IMR-90 (cell line): ENCODE data around the gene ZNF322. TPM values are rescaled to one million over a fixed set of nuclear protein-coding genes. Genes with fewer than 3 reads are reported as not detected.

Source experiments
- ATAC-seq: fragments of 200-7000 bp; cut with Tn5 transposase; 2 replicates; pipeline ENCODE4 v1.9.1; 2020; ENCODE audit warnings: low read depth, mild to moderate bottlenecking, moderate library complexity
- BruUV-seq: library from RNA; stranded (reverse); fragments of 400-500 nt; replicated peaks from 2 replicates; lab custom pipeline; 2021; lab: Mats Ljungman, UMichigan
- CTCF ChIA-PET: fragments of 300-600 bp; formaldehyde crosslinking; extraction: SDS; loops from one replicate; lab custom pipeline; 2021; ENCODE audit warnings: antibody characterized with exemption; lab: Yijun Ruan, JAX
- POLR2A ChIA-PET: fragments of 300-600 bp; sonication (Branson Sonifier 250); formaldehyde crosslinking; loops from one replicate; lab custom pipeline; 2022; ENCODE audit warnings: antibody characterized with exemption; ENCODE audit not compliant: unreplicated experiment; lab: Charles Lee
- DNase-seq: peaks from one replicate; pipeline ENCODE4 v3.0.0; 2013
- H2AFZ ChIP-seq: replicated peaks from 2 replicates; pipeline ENCODE3; 2013; ENCODE audit warnings: low read length, mild to moderate bottlenecking; ENCODE audit not compliant: poor library complexity
- H2AK5ac ChIP-seq: 2 replicates; pipeline ENCODE4 v1.6.1; 2013; ENCODE audit warnings: low read depth, low read length, inconsistent platforms
- H2AK9ac ChIP-seq: replicated peaks from 2 replicates; pipeline ENCODE3; 2013; ENCODE audit warnings: mild to moderate bottlenecking, low read depth, low read length, moderate library complexity; ENCODE audit not compliant: poor library complexity
- H2BK120ac ChIP-seq: 2 replicates; pipeline ENCODE4 v1.6.1; 2013; ENCODE audit warnings: low read depth, low read length, inconsistent platforms
- H2BK15ac ChIP-seq: 3 replicates; pipeline ENCODE4 v1.6.1; 2013; ENCODE audit warnings: low read depth, low read length, inconsistent platforms
- H2BK20ac ChIP-seq: 2 replicates; pipeline ENCODE4 v1.6.1; 2013; ENCODE audit warnings: low read depth, mild to moderate bottlenecking, inconsistent platforms, low read length, moderate library complexity
- H2BK5ac ChIP-seq: 2 replicates; pipeline ENCODE4 v1.6.1; 2013; ENCODE audit warnings: mild to moderate bottlenecking, low read depth, low read length, inconsistent platforms; ENCODE audit not compliant: poor library complexity, severe bottlenecking
- H3K14ac ChIP-seq: replicated peaks from 2 replicates; pipeline ENCODE4 v1.6.1; 2013; ENCODE audit warnings: low read depth, low read length, inconsistent platforms
- H3K18ac ChIP-seq: 2 replicates; pipeline ENCODE4 v1.6.1; 2013; ENCODE audit warnings: low read depth, low read length, control low read depth
- H3K23ac ChIP-seq: 2 replicates; pipeline ENCODE4 v1.6.1; 2013; ENCODE audit warnings: low read depth, low read length, inconsistent platforms
- H3K27ac ChIP-seq: 2 replicates; pipeline ENCODE4 v1.5.1; 2013; ENCODE audit warnings: mild to moderate bottlenecking, control low read depth, low read length; ENCODE audit not compliant: insufficient read depth
- H3K27me3 ChIP-seq: 2 replicates; pipeline ENCODE4 v1.6.1; 2013; ENCODE audit warnings: low read length; ENCODE audit not compliant: control insufficient read depth, insufficient read depth
- H3K36me3 ChIP-seq: 2 replicates; pipeline ENCODE4 v1.6.1; 2013; ENCODE audit warnings: low read length, mixed read lengths; ENCODE audit not compliant: control insufficient read depth, insufficient read depth
- H3K4ac ChIP-seq: 2 replicates; pipeline ENCODE4 v1.6.1; 2013; ENCODE audit warnings: low read depth, low read length, inconsistent platforms
- H3K4me1 ChIP-seq: 2 replicates; pipeline ENCODE4 v1.6.1; 2013; ENCODE audit warnings: low read length, mixed read lengths; ENCODE audit not compliant: control insufficient read depth, insufficient read depth
- H3K4me2 ChIP-seq: 2 replicates; pipeline ENCODE4 v1.6.1; 2013; ENCODE audit warnings: low read depth, mild to moderate bottlenecking, control low read depth, low read length, moderate library complexity
- H3K4me3 ChIP-seq: 2 replicates; pipeline ENCODE4 v1.5.1; 2013; ENCODE audit warnings: low read depth, mild to moderate bottlenecking, control low read depth, low read length, moderate library complexity; ENCODE audit not compliant: insufficient read depth
- H3K56ac ChIP-seq: 2 replicates; pipeline ENCODE4 v1.6.1; 2013; ENCODE audit warnings: low read length, inconsistent platforms; ENCODE audit not compliant: insufficient read depth; ENCODE audit errors: extremely low read depth
- H3K79me1 ChIP-seq, 2 experiments: 2 replicates each; pipeline ENCODE4 v1.6.1; 2013; ENCODE audit warnings: low read length in 2 of 2, inconsistent platforms in 1 of 2, low read depth in 1 of 2
- H3K9ac ChIP-seq: 2 replicates; pipeline ENCODE4 v1.6.1; 2013; ENCODE audit warnings: low read depth, low read length, control low read depth
- H3K9me1 ChIP-seq: 2 replicates; pipeline ENCODE4 v1.6.1; 2013; ENCODE audit warnings: low read length, inconsistent platforms; ENCODE audit not compliant: insufficient read depth
- H3K9me3 ChIP-seq: 2 replicates; pipeline ENCODE4 v1.6.1; 2013; ENCODE audit warnings: low read length; ENCODE audit not compliant: control insufficient read depth, insufficient read depth
- H4K20me1 ChIP-seq: 2 replicates; pipeline ENCODE4 v1.6.1; 2013; ENCODE audit warnings: low read length, inconsistent platforms; ENCODE audit not compliant: insufficient read depth
- H4K5ac ChIP-seq: 2 replicates; pipeline ENCODE4 v1.6.1; 2013; ENCODE audit warnings: mild to moderate bottlenecking, low read depth, low read length, control low read depth
- H4K8ac ChIP-seq, 2 experiments: 2 replicates each; pipeline ENCODE4 v1.6.1; 2013; ENCODE audit warnings: low read depth in 2 of 2, low read length in 2 of 2, control low read depth in 1 of 2, inconsistent platforms in 1 of 2
- H4K91ac ChIP-seq: 2 replicates; pipeline ENCODE4 v1.6.1; 2013; ENCODE audit warnings: low read depth, low read length, inconsistent platforms; ENCODE audit not compliant: insufficient read depth
- BHLHE40 ChIP-seq: fragments of 150-350 bp; IDR thresholded peaks from 2 replicates; pipeline ENCODE4 v1.6.1; 2016; ENCODE audit warnings: mild to moderate bottlenecking, low read depth, low read length
- CEBPB ChIP-seq: IDR thresholded peaks from 2 replicates; pipeline ENCODE4 v1.6.1; 2012; ENCODE audit warnings: low read depth, low read length, improper control_type of control experiment
- CHD1 ChIP-seq: IDR thresholded peaks from 2 replicates; pipeline ENCODE4 v1.6.1; 2012; ENCODE audit warnings: low read depth, low read length, improper control_type of control experiment
- CTCF ChIP-seq: conservative IDR thresholded peaks from 2 replicates; pipeline ENCODE4 v1.5.1; 2012; ENCODE audit warnings: mild to moderate bottlenecking, low read depth, low read length, improper control_type of control experiment
- ELK1 ChIP-seq: fragments of 150-350 bp; IDR thresholded peaks from 2 replicates; pipeline ENCODE4 v1.6.1; 2016; ENCODE audit warnings: low read depth, mild to moderate bottlenecking, low read length, moderate library complexity, borderline replicate concordance
- FOS ChIP-seq: fragments of 150-350 bp; IDR thresholded peaks from 2 replicates; pipeline ENCODE4 v1.6.1; 2016; ENCODE audit warnings: low read depth, low read length
- MAFK ChIP-seq: IDR thresholded peaks from 2 replicates; pipeline ENCODE4 v1.6.1; 2012; ENCODE audit warnings: low read depth, low read length, improper control_type of control experiment
- MAZ ChIP-seq: IDR thresholded peaks from 2 replicates; pipeline ENCODE4 v1.6.1; 2012; ENCODE audit warnings: low read depth, mild to moderate bottlenecking, low read length, improper control_type of control experiment, moderate library complexity, borderline replicate concordance
- MXI1 ChIP-seq: IDR thresholded peaks from 2 replicates; pipeline ENCODE4 v1.6.1; 2012; ENCODE audit warnings: low read depth, mild to moderate bottlenecking, low read length, moderate library complexity, borderline replicate concordance
- NFE2L2 ChIP-seq: fragments of 150-350 bp; IDR thresholded peaks from 2 replicates; pipeline ENCODE4 v1.6.1; 2016; ENCODE audit warnings: low read depth, mild to moderate bottlenecking, low read length
- POLR2A ChIP-seq: IDR thresholded peaks from 2 replicates; pipeline ENCODE4 v1.6.1; 2012; ENCODE audit warnings: mild to moderate bottlenecking, low read depth, low read length
- RAD21 ChIP-seq: IDR thresholded peaks from 2 replicates; pipeline ENCODE4 v1.6.1; 2012; ENCODE audit warnings: low read length, improper control_type of control experiment
- RCOR1 ChIP-seq: IDR thresholded peaks from 2 replicates; pipeline ENCODE4 v1.6.1; 2012; ENCODE audit warnings: mild to moderate bottlenecking, low read length, improper control_type of control experiment; ENCODE audit not compliant: insufficient replicate concordance
- RFX5 ChIP-seq: IDR thresholded peaks from 2 replicates; pipeline ENCODE4 v1.8.0; 2012; ENCODE audit warnings: low read depth, mild to moderate bottlenecking, low read length, moderate library complexity
- SMC3 ChIP-seq: fragments of 150-350 bp; IDR thresholded peaks from 2 replicates; pipeline ENCODE4 v1.6.1; 2016; ENCODE audit warnings: low read depth, mild to moderate bottlenecking, antibody characterized with exemption, low read length, moderate library complexity
- WGBS, 2 experiments: methylation state at CpG; one replicate each; pipeline versions ENCODE4 v1.1.5 to v1.1.7; 2013; ENCODE audit warnings: missing lambda C conversion rate in 2 of 2; ENCODE audit not compliant: insufficient read length in 1 of 2; ENCODE audit errors: extremely low coverage in 2 of 2; 5-methylcytosine and 5-hydroxymethylcytosine counted together
- dilution Hi-C: fragments of 300-500 bp; cut with HindIII; formaldehyde crosslinking; loops from one replicate; pipeline ENCODE4 v1.14.3; 2018; ENCODE audit warnings: low sequenced_read_pairs; ENCODE audit not compliant: unreplicated experiment
- in situ Hi-C: fragments of 300-500 bp; cut with MboI; formaldehyde crosslinking; loops from 3 replicates; pipeline ENCODE4 v1.14.3; 2019; ENCODE audit warnings: low sequenced_read_pairs, inconsistent platforms, mixed read lengths
- intact Hi-C: fragments of 100-400 bp; cut with micrococcal nuclease; formaldehyde crosslinking; loops from 2 replicates; pipeline ENCODE4 v1.10.0; 2022
- polyA plus RNA-seq, 3 experiments: library from polyadenylated mRNA; depleted of rRNA; stranded (reverse); fragments of >200 nt; gene quantifications; 2 replicates each; pipeline ENCODE4 v1.2.3, GENCODE V29; 2012; ENCODE audit warnings: low replicate concordance in 1 of 3
- total RNA-seq: library from RNA; depleted of rRNA; stranded (reverse); fragments of >200 nt; gene quantifications from 2 replicates; pipeline ENCODE4 v1.2.3, GENCODE V29; 2012
- TF ChIP-seq, protein P1 (sequence below): fragments of 150-350 bp; IDR thresholded peaks from 2 replicates; pipeline ENCODE4 v1.6.1; 2017; ENCODE audit warnings: mild to moderate bottlenecking, antibody characterized with exemption, low read length, low read depth

Gene ZNF322
- total and polyA plus RNA-seq, 2 of the 4 experiments (the other 2 are of a cell fraction): 5.3 to 23.3 TPM

GRCh38 chr6:26611599-26611998 lies 47.9 kb downstream of the ZNF322 start:
- no peak overlapping the region for H3K4ac ChIP-seq
- H2BK5ac ChIP-seq: no peak overlapping the region
- H3K9me3 ChIP-seq: peaks cover 3% of the 10 kb centered on the region; the same call in 1 of the 2 replicates
- H2BK20ac ChIP-seq: no peak overlapping the region
- no peak overlapping the region for H2AK9ac ChIP-seq
- no peaks in the 10 kb centered on the region for H4K20me1 ChIP-seq
- no peak overlapping the region for H3K23ac ChIP-seq
- TF ChIP-seq RCOR1 (no peak), RAD21 (no peak), BHLHE40 (no peak), NFE2L2 (no peak), MXI1 (no peak), MAFK (no peak), RFX5 (no peak), CTCF (no peak), CEBPB (no peak), MAZ (no peak), ELK1 (no peak), SMC3 (no peak), FOS (no peak), CHD1 (no peak), POLR2A (no peak)
- TF ChIP-seq, protein P1, sequence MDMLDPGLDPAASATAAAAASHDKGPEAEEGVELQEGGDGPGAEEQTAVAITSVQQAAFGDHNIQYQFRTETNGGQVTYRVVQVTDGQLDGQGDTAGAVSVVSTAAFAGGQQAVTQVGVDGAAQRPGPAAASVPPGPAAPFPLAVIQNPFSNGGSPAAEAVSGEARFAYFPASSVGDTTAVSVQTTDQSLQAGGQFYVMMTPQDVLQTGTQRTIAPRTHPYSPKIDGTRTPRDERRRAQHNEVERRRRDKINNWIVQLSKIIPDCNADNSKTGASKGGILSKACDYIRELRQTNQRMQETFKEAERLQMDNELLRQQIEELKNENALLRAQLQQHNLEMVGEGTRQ: no peak
- H4K5ac ChIP-seq: no peak overlapping the region
- dilution Hi-C loops (no loop called here), in situ Hi-C loops (no loop called here), intact Hi-C loops (no loop called here)
- no peak overlapping the region for H3K18ac ChIP-seq
- H3K27me3 ChIP-seq: peaks cover 43% of the 10 kb centered on the region
- ChIA-PET POLR2A (no interaction called here), CTCF (no interaction called here)
- no peak for ATAC-seq
- H4K91ac ChIP-seq: no peak overlapping the region
- no peaks in the 10 kb centered on the region for H3K79me1 ChIP-seq
- no peak overlapping the region for H2AK5ac ChIP-seq
- no peak overlapping the region for H2BK15ac ChIP-seq
- no peak overlapping the region for H3K14ac ChIP-seq
- no peaks in the 10 kb centered on the region; the same call in 1 of the 2 replicates for H3K4me1 ChIP-seq
- no peak overlapping the region for H3K27ac ChIP-seq
- H4K8ac ChIP-seq: no peak overlapping the region
- H3K9me1 ChIP-seq: no peaks in the 10 kb centered on the region
- DNase-seq: no peak
- H3K4me3 ChIP-seq: no peak overlapping the region
- BruUV-seq: no TSS peak
- no peak overlapping the region for H2BK120ac ChIP-seq
- no peak overlapping the region for H2AFZ ChIP-seq
- no peaks in the 10 kb centered on the region for H3K36me3 ChIP-seq
- no CpG with 5 or more reads among the region's 1 CpG for WGBS, 2 experiments
- no peak overlapping the region for H3K9ac ChIP-seq
- no peak overlapping the region for H3K56ac ChIP-seq
- no peak overlapping the region for H3K4me2 ChIP-seq
